ENCODE results near the gene APEX1.

DNA sequence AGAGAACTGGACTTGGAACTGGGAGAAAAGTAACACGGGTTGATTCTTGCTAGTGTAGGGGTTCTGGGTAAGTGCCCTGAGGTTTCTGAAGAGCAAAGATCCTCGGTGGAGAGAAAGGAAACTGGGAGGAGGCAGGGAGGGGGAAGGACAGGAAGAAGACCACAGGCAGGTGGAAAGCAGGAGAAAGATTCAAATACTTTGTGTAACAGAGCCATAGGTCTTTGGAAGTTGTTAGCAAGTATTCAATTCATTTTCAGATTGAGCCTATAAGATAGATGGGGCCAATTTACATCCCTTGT, 15.5 kb downstream of the APEX1 start:
- TF ChIP-seq, protein P1, sequence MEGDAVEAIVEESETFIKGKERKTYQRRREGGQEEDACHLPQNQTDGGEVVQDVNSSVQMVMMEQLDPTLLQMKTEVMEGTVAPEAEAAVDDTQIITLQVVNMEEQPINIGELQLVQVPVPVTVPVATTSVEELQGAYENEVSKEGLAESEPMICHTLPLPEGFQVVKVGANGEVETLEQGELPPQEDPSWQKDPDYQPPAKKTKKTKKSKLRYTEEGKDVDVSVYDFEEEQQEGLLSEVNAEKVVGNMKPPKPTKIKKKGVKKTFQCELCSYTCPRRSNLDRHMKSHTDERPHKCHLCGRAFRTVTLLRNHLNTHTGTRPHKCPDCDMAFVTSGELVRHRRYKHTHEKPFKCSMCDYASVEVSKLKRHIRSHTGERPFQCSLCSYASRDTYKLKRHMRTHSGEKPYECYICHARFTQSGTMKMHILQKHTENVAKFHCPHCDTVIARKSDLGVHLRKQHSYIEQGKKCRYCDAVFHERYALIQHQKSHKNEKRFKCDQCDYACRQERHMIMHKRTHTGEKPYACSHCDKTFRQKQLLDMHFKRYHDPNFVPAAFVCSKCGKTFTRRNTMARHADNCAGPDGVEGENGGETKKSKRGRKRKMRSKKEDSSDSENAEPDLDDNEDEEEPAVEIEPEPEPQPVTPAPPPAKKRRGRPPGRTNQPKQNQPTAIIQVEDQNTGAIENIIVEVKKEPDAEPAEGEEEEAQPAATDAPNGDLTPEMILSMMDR (IDR thresholded peaks at IDR 0.05; ENCODE audit: low read depth, low read length, poor library complexity, severe bottlenecking), result no peak
- TF ChIP-seq EZH2phosphoT487 (IDR thresholded peaks at IDR 0.05; ENCODE audit: borderline replicate concordance, low read length), result no peak
